ENCODE measurements around the gene COQ8A.

DNA sequence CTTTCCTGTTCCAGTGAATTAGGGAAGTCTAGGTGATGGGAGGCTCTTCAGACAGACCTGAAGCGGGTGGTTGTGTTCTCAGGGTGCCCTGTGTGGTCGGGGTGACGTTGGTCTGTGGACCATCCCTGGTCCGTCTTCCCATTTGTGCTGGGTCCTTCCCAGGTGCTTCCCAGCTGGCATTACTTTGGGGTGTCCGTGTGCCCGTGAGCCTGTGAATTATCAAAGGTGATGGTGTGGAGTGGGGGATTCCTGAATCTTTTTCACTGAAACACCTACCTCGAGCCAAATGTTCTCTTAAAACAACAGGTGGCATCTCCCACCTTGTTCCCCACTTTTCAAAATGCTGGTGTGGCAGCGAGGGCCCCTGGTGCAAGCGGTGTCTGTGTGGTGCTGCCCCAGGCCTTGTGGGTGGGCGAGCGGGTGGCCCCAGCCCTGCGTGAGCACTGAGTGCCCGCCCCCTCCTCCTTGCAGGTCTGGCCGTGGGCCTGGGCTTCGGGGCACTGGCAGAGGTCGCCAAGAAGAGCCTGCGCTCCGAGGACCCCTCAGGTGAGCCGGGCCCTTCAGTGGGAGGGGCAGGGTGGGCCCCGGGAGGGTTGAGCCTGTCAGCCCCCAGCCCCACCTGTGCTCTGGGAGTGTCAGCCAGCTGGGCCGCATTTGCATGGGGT, 37.0 kb downstream of the COQ8A start:
- TF ChIP-seq, protein P1, sequence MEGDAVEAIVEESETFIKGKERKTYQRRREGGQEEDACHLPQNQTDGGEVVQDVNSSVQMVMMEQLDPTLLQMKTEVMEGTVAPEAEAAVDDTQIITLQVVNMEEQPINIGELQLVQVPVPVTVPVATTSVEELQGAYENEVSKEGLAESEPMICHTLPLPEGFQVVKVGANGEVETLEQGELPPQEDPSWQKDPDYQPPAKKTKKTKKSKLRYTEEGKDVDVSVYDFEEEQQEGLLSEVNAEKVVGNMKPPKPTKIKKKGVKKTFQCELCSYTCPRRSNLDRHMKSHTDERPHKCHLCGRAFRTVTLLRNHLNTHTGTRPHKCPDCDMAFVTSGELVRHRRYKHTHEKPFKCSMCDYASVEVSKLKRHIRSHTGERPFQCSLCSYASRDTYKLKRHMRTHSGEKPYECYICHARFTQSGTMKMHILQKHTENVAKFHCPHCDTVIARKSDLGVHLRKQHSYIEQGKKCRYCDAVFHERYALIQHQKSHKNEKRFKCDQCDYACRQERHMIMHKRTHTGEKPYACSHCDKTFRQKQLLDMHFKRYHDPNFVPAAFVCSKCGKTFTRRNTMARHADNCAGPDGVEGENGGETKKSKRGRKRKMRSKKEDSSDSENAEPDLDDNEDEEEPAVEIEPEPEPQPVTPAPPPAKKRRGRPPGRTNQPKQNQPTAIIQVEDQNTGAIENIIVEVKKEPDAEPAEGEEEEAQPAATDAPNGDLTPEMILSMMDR (IDR thresholded peaks at IDR 0.05): no peak
- no peak for TF ChIP-seq EZH2 (IDR thresholded peaks at IDR 0.05)
